MG63 (cell line): ENCODE data around the gene TMOD1. TPM values are rescaled to one million over a fixed set of nuclear protein-coding genes. Genes with fewer than 3 reads are reported as not detected.
"Not testable (repeated sequence)": the region's sequence is repeated elsewhere in the genome, so short reads cannot be mapped to it uniquely, and the experiment has no call there.

Source experiments
- DNase-seq: peaks from one replicate; pipeline ENCODE4 v3.0.0-alpha.2; 2020
- H3K27me3 ChIP-seq: fragments of 250-450 bp; sonication (Bioruptor Pico); 2 replicates; pipeline ENCODE4 v1.5.1; 2020; ENCODE audit warnings: mild to moderate bottlenecking, moderate library complexity
- H3K36me3 ChIP-seq: fragments of 250-450 bp; sonication (Bioruptor Pico); 2 replicates; pipeline ENCODE4 v1.5.1; 2020; ENCODE audit warnings: mild to moderate bottlenecking, moderate library complexity
- H3K4me3 ChIP-seq: fragments of 250-450 bp; sonication (Bioruptor Pico); 2 replicates; pipeline ENCODE4 v1.5.1; 2020; ENCODE audit warnings: mild to moderate bottlenecking, moderate library complexity
- H3K9me3 ChIP-seq: fragments of 250-450 bp; sonication (Bioruptor Pico); 2 replicates; pipeline ENCODE4 v1.5.1; 2020; ENCODE audit warnings: mild to moderate bottlenecking, moderate library complexity
- total RNA-seq: library from RNA; depleted of rRNA; stranded (reverse); fragments of >200 nt; shearing (Covaris generic); gene quantifications from 2 replicates; pipeline ENCODE4 v1.2.3, GENCODE V29; 2014; ENCODE audit warnings: low replicate concordance

The TMOD1 gene
- total RNA-seq, 1 experiment from 2014 or later = not detected

GRCh38 chr9:97565262-97565661 lies 63.8 kb downstream of the TMOD1 start:
- Histone ChIP-seq H3K27me3 (no peaks in the 10 kb centered on the region), H3K9me3 (no peaks in the 10 kb centered on the region), H3K36me3 (no peaks in the 10 kb centered on the region), H3K4me3 (no peak overlapping the region)
- no peak for DNase-seq

GRCh38 chr9:97567182-97567893 lies 65.9 kb downstream of the TMOD1 start:
- Histone ChIP-seq H3K36me3 (no peaks in the 10 kb centered on the region), H3K4me3 (no peak overlapping the region), H3K9me3 (no peaks in the 10 kb centered on the region), H3K27me3 (no peaks in the 10 kb centered on the region)
- DNase-seq = no peak

- no peak for DNase-seq
- H3K27me3 ChIP-seq = no peaks in the 10 kb centered on the region
- H3K9me3 ChIP-seq = no peaks in the 10 kb centered on the region
- H3K36me3 ChIP-seq = no peaks in the 10 kb centered on the region
- no peak overlapping the region for H3K4me3 ChIP-seq
Measured at GRCh38 chr9:97567894-97568202, 66.4 kb downstream of the TMOD1 start.

- no peaks in the 10 kb centered on the region for H3K27me3 ChIP-seq
- H3K9me3 ChIP-seq = no peaks in the 10 kb centered on the region
- DNase-seq = no peak
- H3K4me3 ChIP-seq = no peak overlapping the region
- no peaks in the 10 kb centered on the region for H3K36me3 ChIP-seq
Measured at GRCh38 chr9:97568461-97569275, 67.2 kb downstream of the TMOD1 start.

GRCh38 chr9:97570899-97571298 lies 69.4 kb downstream of the TMOD1 start:
- Histone ChIP-seq H3K4me3 (no peak overlapping the region), H3K27me3 (no peaks in the 10 kb centered on the region), H3K36me3 (no peaks in the 10 kb centered on the region), H3K9me3 (no peaks in the 10 kb centered on the region)
- peak; percentile 60 for DNase-seq

- no peaks in the 10 kb centered on the region for H3K36me3 ChIP-seq
- no peaks in the 10 kb centered on the region for H3K9me3 ChIP-seq
- DNase-seq = no peak
- H3K4me3 ChIP-seq = no peak overlapping the region
- no peaks in the 10 kb centered on the region for H3K27me3 ChIP-seq
Measured at GRCh38 chr9:97571664-97572063, 70.2 kb downstream of the TMOD1 start.

- no peak overlapping the region for H3K4me3 ChIP-seq
- no peaks in the 10 kb centered on the region for H3K9me3 ChIP-seq
- DNase-seq = no peak
- H3K36me3 ChIP-seq = no peaks in the 10 kb centered on the region
- H3K27me3 ChIP-seq = no peaks in the 10 kb centered on the region
Measured at GRCh38 chr9:97572196-97572891, 70.9 kb downstream of the TMOD1 start.

- no peak overlapping the region for H3K4me3 ChIP-seq
- no peaks in the 10 kb centered on the region for H3K9me3 ChIP-seq
- DNase-seq = no peak
- no peaks in the 10 kb centered on the region for H3K27me3 ChIP-seq
- no peaks in the 10 kb centered on the region for H3K36me3 ChIP-seq
Measured at GRCh38 chr9:97572892-97573365, 71.5 kb downstream of the TMOD1 start.

- DNase-seq = no peak
- Histone ChIP-seq H3K4me3 (no peak overlapping the region), H3K9me3 (no peaks in the 10 kb centered on the region), H3K27me3 (no peaks in the 10 kb centered on the region), H3K36me3 (no peaks in the 10 kb centered on the region)
Measured at GRCh38 chr9:97573482-97574073, 72.1 kb downstream of the TMOD1 start.

GRCh38 chr9:97574101-97574571 lies 72.7 kb downstream of the TMOD1 start:
- H3K4me3 ChIP-seq, H3K27me3 ChIP-seq, H3K36me3 ChIP-seq, H3K9me3 ChIP-seq, DNase-seq: not testable (repeated sequence)

GRCh38 chr9:97574921-97575672 lies 73.6 kb downstream of the TMOD1 start:
- DNase-seq, H3K27me3 ChIP-seq: not testable (repeated sequence)

GRCh38 chr9:97575673-97576200 lies 74.3 kb downstream of the TMOD1 start:
- H3K27me3 ChIP-seq = no peaks in the 10 kb centered on the region
- no peak for DNase-seq
- H3K36me3 ChIP-seq = no peaks in the 10 kb centered on the region
- H3K4me3 ChIP-seq = no peak overlapping the region
- no peaks in the 10 kb centered on the region for H3K9me3 ChIP-seq

More at GRCh38 chr9:97574921-97575672, 73.6 kb downstream of the TMOD1 start:
- H3K9me3 ChIP-seq, H3K36me3 ChIP-seq, H3K4me3 ChIP-seq: not testable (repeated sequence)

GRCh38 chr9:97577051-97577450 lies 75.6 kb downstream of the TMOD1 start:
- H3K27me3 ChIP-seq = no peaks in the 10 kb centered on the region
- H3K4me3 ChIP-seq = no peak overlapping the region
- no peak for DNase-seq
- H3K9me3 ChIP-seq = no peaks in the 10 kb centered on the region
- no peaks in the 10 kb centered on the region for H3K36me3 ChIP-seq

GRCh38 chr9:97578846-97579245 lies 77.4 kb downstream of the TMOD1 start:
- no peak overlapping the region for H3K4me3 ChIP-seq
- DNase-seq = no peak
- H3K27me3 ChIP-seq = no peaks in the 10 kb centered on the region
- H3K36me3 ChIP-seq = no peaks in the 10 kb centered on the region
- no peaks in the 10 kb centered on the region for H3K9me3 ChIP-seq

GRCh38 chr9:97579914-97580313 lies 78.4 kb downstream of the TMOD1 start:
- no peaks in the 10 kb centered on the region for H3K27me3 ChIP-seq
- no peaks in the 10 kb centered on the region for H3K9me3 ChIP-seq
- no peaks in the 10 kb centered on the region for H3K36me3 ChIP-seq
- H3K4me3 ChIP-seq = no peak overlapping the region
- no peak for DNase-seq

- not testable (repeated sequence) for H3K9me3 ChIP-seq, H3K36me3 ChIP-seq, H3K4me3 ChIP-seq, DNase-seq, H3K27me3 ChIP-seq
Measured at GRCh38 chr9:97581590-97581989, 80.1 kb downstream of the TMOD1 start.
